Activated CD8-positive, alpha-beta memory T cell treated with anti-CD3 and anti-CD28 coated beads for 36 hours (primary cell): ENCODE results near the gene RBM3. TPM values are rescaled to one million over a fixed set of nuclear protein-coding genes. Genes with fewer than 3 reads are reported as not detected.

Experiments used
- CTCF ChIA-PET: fragments of 350-600 bp; sonication (Branson Sonifier 250); formaldehyde crosslinking; loops from one replicate; lab custom pipeline; 2021; ENCODE audit warnings: antibody characterized with exemption; lab: Charles Lee
- POLR2A ChIA-PET: fragments of 350-600 bp; sonication (Branson Sonifier 250); formaldehyde crosslinking; loops from one replicate; lab custom pipeline; 2021; ENCODE audit warnings: antibody characterized with exemption; lab: Charles Lee
- total RNA-seq, 2 experiments: library from RNA; stranded (reverse); gene quantifications; one replicate each; pipeline ENCODE4 v1.2.3, GENCODE V29; 2021

The RBM3 gene
- total RNA-seq, 2 experiments from 2014 or later, result 216 to 223 TPM

- POLR2A ChIA-PET, result no interaction called here
- CTCF ChIA-PET, result no interaction called here
These were observed 27.6 kb downstream of the RBM3 start for GRCh38 chrX:48601741-48602394.

- CTCF ChIA-PET, result no interaction called here
- POLR2A ChIA-PET, result no interaction called here
These were observed 30.4 kb downstream of the RBM3 start for GRCh38 chrX:48604701-48605100.

GRCh38 chrX:48606091-48606490 lies 31.8 kb downstream of the RBM3 start:
- ChIA-PET CTCF (no interaction called here), POLR2A (interaction anchor here (0.6 kb wide), 1 partner anchor 56 kb away, joined by 4 read pairs; no protein-coding TSS in a partner anchor)

- ChIA-PET POLR2A (interaction anchor here (0.7 kb wide), 1 partner anchor 190 kb away, joined by 8 read pairs; the partner anchor contains the start of gene HDAC6), CTCF (no interaction called here)
These were observed 37.4 kb downstream of the RBM3 start for GRCh38 chrX:48611703-48612102.

GRCh38 chrX:48613502-48614160 lies 39.3 kb downstream of the RBM3 start:
- CTCF ChIA-PET, result no interaction called here
- POLR2A ChIA-PET, result no interaction called here

- CTCF ChIA-PET, result no interaction called here
- POLR2A ChIA-PET, result no interaction called here
These were observed 42.3 kb downstream of the RBM3 start for GRCh38 chrX:48616576-48616975.

- ChIA-PET POLR2A (no interaction called here), CTCF (interaction anchor here (1.1 kb wide), 1 partner anchor 30 kb away, joined by 3 read pairs; no protein-coding TSS in a partner anchor)
These were observed 43.5 kb downstream of the RBM3 start for GRCh38 chrX:48617542-48618340.

GRCh38 chrX:48626401-48627298 lies 52.4 kb downstream of the RBM3 start:
- CTCF ChIA-PET, result no interaction called here
- POLR2A ChIA-PET, result no interaction called here

Other genes starting within 250 kb of the RBM3 start
- gene SSX3, start 217.8 kb upstream of the RBM3 start, total RNA-seq, result not detected
- not detected for gene SSX4, start 190.9 kb upstream of the RBM3 start, total RNA-seq
- gene SSX4B, start 162.5 kb upstream of the RBM3 start, total RNA-seq, result not detected
- 100 to 1,000 TPM; 180 to 191 TPM for gene SLC38A5, start 104.2 kb upstream of the RBM3 start, total RNA-seq
- 100 to 1,000 TPM; 107 to 109 TPM for gene FTSJ1, start 98.3 kb upstream of the RBM3 start, total RNA-seq
- 10 to 100 TPM; 10.3 to 11.6 TPM for gene PORCN, start 65.5 kb upstream of the RBM3 start, total RNA-seq
- 100 to 1,000 TPM; 168 TPM for gene EBP, start 52.7 kb upstream of the RBM3 start, total RNA-seq
- 10 to 100 TPM; 12.0 to 12.3 TPM for gene TBC1D25, start 34.8 kb upstream of the RBM3 start, total RNA-seq
- 10 to 100 TPM; 35.0 to 38.2 TPM for gene WDR13, start 23.0 kb downstream of the RBM3 start, total RNA-seq
- 10 to 100 TPM; 76.6 to 84.2 TPM for gene WAS, start 109.3 kb downstream of the RBM3 start, total RNA-seq
- 10 to 100 TPM; 30.8 to 33.1 TPM for gene SUV39H1, start 122.2 kb downstream of the RBM3 start, total RNA-seq
- gene GLOD5, start 187.3 kb downstream of the RBM3 start, total RNA-seq, result not detected
- gene GATA1, start 212.1 kb downstream of the RBM3 start, total RNA-seq, result not detected
- 10 to 100 TPM; 48.9 to 49.9 TPM for gene HDAC6, start 227.6 kb downstream of the RBM3 start, total RNA-seq